K562 (cell line): ENCODE results near the gene HTR3E. TPM values are rescaled to one million over a fixed set of nuclear protein-coding genes. Genes with fewer than 3 reads are reported as not detected.

ENCODE experiments used
- ATF1 ChIP-seq, 2 experiments: fragments of 450-650 bp in 1 of 2; IDR thresholded peaks; 2 replicates each; pipeline ENCODE4 v1.6.1; 2016; ENCODE audit warnings: missing compliant biosample characterization in 1 of 2, missing genetic modification characterization in 1 of 2
- CHD7 ChIP-seq: fragments of 200-600 bp; sonication (generic); IDR thresholded peaks from one replicate; pipeline ENCODE4 v1.6.1; 2012; ENCODE audit warnings: mild to moderate bottlenecking, low read depth, low read length, inconsistent platforms
- FOXJ3 ChIP-seq: sonication (generic); formaldehyde crosslinking; IDR thresholded peaks from 2 replicates; pipeline ENCODE4 v1.4.0; 2020; ENCODE audit warnings: mild to moderate bottlenecking, missing genetic modification reagents
- MYC ChIP-seq, 2 experiments: fragments of 250-450 bp in 1 of 2; sonication (Bioruptor Pico) in 1 of 2; IDR thresholded peaks; 2 replicates each; pipeline versions ENCODE4 v1.5.1 to v1.6.1; 2012 to 2021; ENCODE audit warnings: low read depth in 2 of 2, borderline replicate concordance in 1 of 2, improper control_type of control experiment in 1 of 2, low read length in 1 of 2, mild to moderate bottlenecking in 1 of 2, moderate library complexity in 1 of 2
- PTRF ChIP-seq: fragments of 450-650 bp; IDR thresholded peaks from 2 replicates; pipeline ENCODE4 v1.6.1; 2016; ENCODE audit warnings: mild to moderate bottlenecking, missing genetic modification characterization, missing compliant biosample characterization
- SAFB ChIP-seq: fragments of 200-400 bp; formaldehyde crosslinking; IDR thresholded peaks from 2 replicates; pipeline ENCODE4 v1.6.1; 2017; ENCODE audit warnings: low read depth, low read length, borderline replicate concordance
- SMARCA5 ChIP-seq: fragments of 450-650 bp; IDR thresholded peaks from 2 replicates; pipeline ENCODE4 v1.6.1; 2016
- ZNF174 ChIP-seq: fragments of 250-450 bp; sonication (Bioruptor Pico); IDR thresholded peaks from 2 replicates; pipeline ENCODE4 v1.4.0; 2020; ENCODE audit warnings: mild to moderate bottlenecking
- ZNF408 ChIP-seq: fragments of 250-450 bp; sonication (Bioruptor Pico); IDR thresholded peaks from 2 replicates; pipeline ENCODE4 v1.4.0; 2020; ENCODE audit warnings: low read depth, mild to moderate bottlenecking, moderate library complexity
- polyA plus RNA-seq, 8 experiments: library from polyadenylated mRNA; depleted of rRNA in 4 of 8; stranded (reverse) in 5 of 8; unstranded in 3 of 8; fragments of >200 nt; fragmentation: Nextera tagmentation in 2 of 8; fragmentation: Illumina TruSeq in 1 of 8; extraction: Ambion mirVana in 2 of 8; extraction: Trizol in 1 of 8; gene quantifications; 2 replicates each; pipeline versions ENCODE4 v1.2.1 to v1.2.3, GENCODE V29; 2011 to 2014; ENCODE audit warnings: inconsistent platforms in 1 of 8, missing spikeins in 1 of 8
- total RNA-seq, 7 experiments: library from RNA; depleted of rRNA in 6 of 7; stranded (reverse); fragments of >200 nt in 6 of 7; fragmentation: Illumina TruSeq in 2 of 7; extraction: Trizol in 2 of 7; gene quantifications; 2 replicates each; pipeline versions ENCODE4 v1.2.1 to v1.2.3, GENCODE V29; 2011 to 2021; ENCODE audit warnings: low replicate concordance in 1 of 7
- TF ChIP-seq, protein P1 (sequence below), 2 experiments: fragments of 200-800 bp in 1 of 2; sonication (Bioruptor generic) in 1 of 2; sonication (generic) in 1 of 2; formaldehyde crosslinking in 1 of 2; IDR thresholded peaks in 1 of 2; conservative IDR thresholded peaks in 1 of 2; 2 replicates each; pipeline versions ENCODE4 v1.5.0 to v1.6.1; 2016 to 2020; ENCODE audit warnings: missing compliant biosample characterization in 1 of 2, missing genetic modification characterization in 1 of 2, missing genetic modification reagents in 1 of 2
- TF ChIP-seq, protein P2 (sequence below): sonication (generic); formaldehyde crosslinking; IDR thresholded peaks from 2 replicates; pipeline ENCODE4 v1.8.0; 2022; ENCODE audit warnings: mild to moderate bottlenecking, missing genetic modification reagents, borderline replicate concordance

HTR3E gene
- total and polyA plus RNA-seq, 9 of the 15 experiments (the other 6 are each of a cell fraction or from before 2014, with no cell fraction given) = not detected

GRCh38 chr3:184135149-184135910 is 38.5 kb downstream of the HTR3E start, which contains the start of gene EIF2B5 (continued):
- TF ChIP-seq CHD7 (no peak), MYC (IDR thresholded peaks at IDR 0.05; ENCODE audit: low read depth, low read length) (peak; percentile 95), MYC (CRISPR knock-in tag; IDR thresholded peaks at IDR 0.05; ENCODE audit: borderline replicate concordance, low read depth) (peak; percentile 88; the same call in 1 of the 2 replicates), FOXJ3 (no peak), ZNF408 (CRISPR knock-in tag) (no peak), ZNF174 (CRISPR knock-in tag) (no peak), ATF1 (CRISPR knock-in tag; IDR thresholded peaks at IDR 0.05) (no peak), ATF1 (tag; IDR thresholded peaks at IDR 0.05) (peak; percentile 76), PTRF (tag) (no peak), SAFB (no peak), SMARCA5 (no peak)
- TF ChIP-seq, protein P1, sequence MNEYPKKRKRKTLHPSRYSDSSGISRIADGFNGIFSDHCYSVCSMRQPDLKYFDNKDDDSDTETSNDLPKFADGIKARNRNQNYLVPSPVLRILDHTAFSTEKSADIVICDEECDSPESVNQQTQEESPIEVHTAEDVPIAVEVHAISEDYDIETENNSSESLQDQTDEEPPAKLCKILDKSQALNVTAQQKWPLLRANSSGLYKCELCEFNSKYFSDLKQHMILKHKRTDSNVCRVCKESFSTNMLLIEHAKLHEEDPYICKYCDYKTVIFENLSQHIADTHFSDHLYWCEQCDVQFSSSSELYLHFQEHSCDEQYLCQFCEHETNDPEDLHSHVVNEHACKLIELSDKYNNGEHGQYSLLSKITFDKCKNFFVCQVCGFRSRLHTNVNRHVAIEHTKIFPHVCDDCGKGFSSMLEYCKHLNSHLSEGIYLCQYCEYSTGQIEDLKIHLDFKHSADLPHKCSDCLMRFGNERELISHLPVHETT (CRISPR knock-in tag; conservative IDR thresholded peaks at IDR 0.05 in 1 of 2, IDR thresholded peaks at IDR 0.05 in 1 of 2) = 0 out of 4 replicates have a peak, but pooled peaks of 1 of the 2 experiments have one; percentile 25
- TF ChIP-seq, protein P2, sequence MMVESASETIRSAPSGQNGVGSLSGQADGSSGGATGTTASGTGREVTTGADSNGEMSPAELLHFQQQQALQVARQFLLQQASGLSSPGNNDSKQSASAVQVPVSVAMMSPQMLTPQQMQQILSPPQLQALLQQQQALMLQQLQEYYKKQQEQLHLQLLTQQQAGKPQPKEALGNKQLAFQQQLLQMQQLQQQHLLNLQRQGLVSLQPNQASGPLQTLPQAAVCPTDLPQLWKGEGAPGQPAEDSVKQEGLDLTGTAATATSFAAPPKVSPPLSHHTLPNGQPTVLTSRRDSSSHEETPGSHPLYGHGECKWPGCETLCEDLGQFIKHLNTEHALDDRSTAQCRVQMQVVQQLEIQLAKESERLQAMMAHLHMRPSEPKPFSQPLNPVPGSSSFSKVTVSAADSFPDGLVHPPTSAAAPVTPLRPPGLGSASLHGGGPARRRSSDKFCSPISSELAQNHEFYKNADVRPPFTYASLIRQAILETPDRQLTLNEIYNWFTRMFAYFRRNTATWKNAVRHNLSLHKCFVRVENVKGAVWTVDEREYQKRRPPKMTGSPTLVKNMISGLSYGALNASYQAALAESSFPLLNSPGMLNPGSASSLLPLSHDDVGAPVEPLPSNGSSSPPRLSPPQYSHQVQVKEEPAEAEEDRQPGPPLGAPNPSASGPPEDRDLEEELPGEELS (CRISPR knock-in tag) = no peak
